Measurements from ENCODE around the gene CPEB4. TPM values are rescaled to one million over a fixed set of nuclear protein-coding genes. Genes with fewer than 3 reads are reported as not detected.

The CPEB4 gene
- total RNA-seq, 1 experiment from 2014 or later = 11.1 TPM

DNA sequence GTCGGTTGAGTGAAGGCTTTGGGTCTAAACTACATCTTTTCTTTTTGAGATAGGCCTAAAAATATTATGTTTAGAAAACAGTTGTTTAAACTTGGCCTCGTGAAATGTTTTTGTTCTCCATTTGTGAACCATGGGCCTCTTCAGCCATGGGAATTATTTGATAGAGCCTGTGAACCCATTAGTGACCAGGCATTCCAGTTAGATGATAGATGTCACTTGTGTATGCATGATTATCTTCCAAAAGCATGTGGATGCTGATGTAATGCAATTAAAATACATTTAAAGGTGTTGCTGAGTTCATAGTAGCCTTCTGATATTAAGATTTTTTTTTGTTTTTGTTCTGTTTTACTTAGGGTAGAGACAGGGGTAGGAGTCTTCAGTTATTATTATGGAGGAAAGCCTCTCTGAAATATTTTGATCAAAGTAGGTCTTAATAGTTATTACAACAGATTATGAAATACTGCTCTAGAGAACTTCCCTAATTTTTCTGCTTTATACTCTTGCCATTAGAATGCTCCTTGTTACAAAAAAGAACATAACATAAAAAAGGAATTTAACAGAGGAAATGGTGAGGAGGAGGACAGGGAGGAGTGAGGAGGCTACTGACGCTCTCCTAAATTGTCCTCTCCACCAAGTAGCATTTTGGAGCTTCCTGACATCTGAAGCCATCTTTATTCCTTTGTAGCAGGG is 32.9 kb downstream of the CPEB4 start:
- H3K4me2 ChIP-seq (ENCODE audit: low read length) = no peak overlapping the region
- BruUV-seq (replicated peaks) = no TSS peak
- no peak for ATAC-seq
- no peaks in the 10 kb centered on the region for H3K9me3 ChIP-seq (ENCODE audit: control insufficient read depth in 1 of 2, insufficient read depth in 1 of 2, low read depth in 1 of 2, low read length in 2 of 2)
- H3K4me3 ChIP-seq (replicated peaks in 1 of 2; ENCODE audit: low read depth in 1 of 2, low read length in 2 of 2) = no peak overlapping the region
- DNase-seq (ENCODE audit: low read depth, low spot score) = no peak
- no peak overlapping the region for H3K9ac ChIP-seq (ENCODE audit: low read length)
- RAD21 ChIA-PET (ENCODE audit: low non-redundant PET in 1 of 2, low total read pairs in 2 of 2, uncharacterized antibody in 2 of 2, unreplicated experiment in 2 of 2) = no interaction called here
- H3K4me1 ChIP-seq (ENCODE audit: control insufficient read depth in 1 of 2, insufficient read depth in 2 of 2, low read length in 2 of 2) = peaks cover 3 to 24% of the 10 kb centered on the region in 2 experiments; a peak in 3 of 4 replicates
- H3K27me3 ChIP-seq (ENCODE audit: insufficient read depth, low read length) = no peaks in the 10 kb centered on the region
- no peaks in the 10 kb centered on the region for H4K20me1 ChIP-seq (ENCODE audit: insufficient read depth)
- CTCF ChIA-PET = no interaction called here
- no peaks in the 10 kb centered on the region for H3K36me3 ChIP-seq (ENCODE audit: control insufficient read depth in 1 of 2, insufficient read depth in 2 of 2, low read length in 2 of 2)
- intact Hi-C loops (cut with micrococcal nuclease) = no loop called here
- H3K9me2 ChIP-seq (ENCODE audit: insufficient read depth) = no peaks in the 10 kb centered on the region
- TF ChIP-seq SRF (IDR thresholded peaks at IDR 0.05; ENCODE audit: low read depth) (no peak), SP1 (IDR thresholded peaks at IDR 0.05; ENCODE audit: low read depth) (no peak), CBX3 (IDR thresholded peaks at IDR 0.05; ENCODE audit: low read depth) (no peak), POLR2AphosphoS5 (IDR thresholded peaks at IDR 0.05; ENCODE audit: low read depth, low read length) (no peak), EZH2phosphoT487 (IDR thresholded peaks at IDR 0.05; ENCODE audit: borderline replicate concordance) (no peak), ZFX (IDR thresholded peaks at IDR 0.05) (no peak), SIN3A (IDR thresholded peaks at IDR 0.05; ENCODE audit: low read depth) (no peak), CEBPB (IDR thresholded peaks at IDR 0.05; ENCODE audit: low read depth) (no peak), FOSL1 (IDR thresholded peaks at IDR 0.05; ENCODE audit: low read depth) (no peak), ZNF274 (IDR thresholded peaks at IDR 0.05; ENCODE audit: low read depth, low read length) (no peak), TCF7L2 (IDR thresholded peaks at IDR 0.05; ENCODE audit: borderline replicate concordance, extremely low read depth, insufficient read depth, insufficient read length) (no peak), POLR2A (IDR thresholded peaks at IDR 0.05; ENCODE audit: borderline replicate concordance, extremely low read depth, insufficient read depth, insufficient read length) (no peak), EGR1 (IDR thresholded peaks at IDR 0.05; ENCODE audit: low read depth) (no peak), RAD21 (IDR thresholded peaks at IDR 0.05; ENCODE audit: low read depth) (no peak), YY1 (IDR thresholded peaks at IDR 0.05; ENCODE audit: extremely low read depth, insufficient replicate concordance, low read depth, low read length) (no peak), JUND (IDR thresholded peaks at IDR 0.05) (no peak)
- TF ChIP-seq, protein P1, sequence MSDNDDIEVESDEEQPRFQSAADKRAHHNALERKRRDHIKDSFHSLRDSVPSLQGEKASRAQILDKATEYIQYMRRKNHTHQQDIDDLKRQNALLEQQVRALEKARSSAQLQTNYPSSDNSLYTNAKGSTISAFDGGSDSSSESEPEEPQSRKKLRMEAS (IDR thresholded peaks at IDR 0.05) = no peak
- TF ChIP-seq, protein P2, sequence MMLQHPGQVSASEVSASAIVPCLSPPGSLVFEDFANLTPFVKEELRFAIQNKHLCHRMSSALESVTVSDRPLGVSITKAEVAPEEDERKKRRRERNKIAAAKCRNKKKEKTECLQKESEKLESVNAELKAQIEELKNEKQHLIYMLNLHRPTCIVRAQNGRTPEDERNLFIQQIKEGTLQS (IDR thresholded peaks at IDR 0.05) = no peak
- TF ChIP-seq, protein P3, sequence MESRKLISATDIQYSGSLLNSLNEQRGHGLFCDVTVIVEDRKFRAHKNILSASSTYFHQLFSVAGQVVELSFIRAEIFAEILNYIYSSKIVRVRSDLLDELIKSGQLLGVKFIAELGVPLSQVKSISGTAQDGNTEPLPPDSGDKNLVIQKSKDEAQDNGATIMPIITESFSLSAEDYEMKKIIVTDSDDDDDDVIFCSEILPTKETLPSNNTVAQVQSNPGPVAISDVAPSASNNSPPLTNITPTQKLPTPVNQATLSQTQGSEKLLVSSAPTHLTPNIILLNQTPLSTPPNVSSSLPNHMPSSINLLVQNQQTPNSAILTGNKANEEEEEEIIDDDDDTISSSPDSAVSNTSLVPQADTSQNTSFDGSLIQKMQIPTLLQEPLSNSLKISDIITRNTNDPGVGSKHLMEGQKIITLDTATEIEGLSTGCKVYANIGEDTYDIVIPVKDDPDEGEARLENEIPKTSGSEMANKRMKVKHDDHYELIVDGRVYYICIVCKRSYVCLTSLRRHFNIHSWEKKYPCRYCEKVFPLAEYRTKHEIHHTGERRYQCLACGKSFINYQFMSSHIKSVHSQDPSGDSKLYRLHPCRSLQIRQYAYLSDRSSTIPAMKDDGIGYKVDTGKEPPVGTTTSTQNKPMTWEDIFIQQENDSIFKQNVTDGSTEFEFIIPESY (IDR thresholded peaks at IDR 0.05; ENCODE audit: extremely low read depth, insufficient replicate concordance, low read length) = no peak
- TF ChIP-seq, protein P4, sequence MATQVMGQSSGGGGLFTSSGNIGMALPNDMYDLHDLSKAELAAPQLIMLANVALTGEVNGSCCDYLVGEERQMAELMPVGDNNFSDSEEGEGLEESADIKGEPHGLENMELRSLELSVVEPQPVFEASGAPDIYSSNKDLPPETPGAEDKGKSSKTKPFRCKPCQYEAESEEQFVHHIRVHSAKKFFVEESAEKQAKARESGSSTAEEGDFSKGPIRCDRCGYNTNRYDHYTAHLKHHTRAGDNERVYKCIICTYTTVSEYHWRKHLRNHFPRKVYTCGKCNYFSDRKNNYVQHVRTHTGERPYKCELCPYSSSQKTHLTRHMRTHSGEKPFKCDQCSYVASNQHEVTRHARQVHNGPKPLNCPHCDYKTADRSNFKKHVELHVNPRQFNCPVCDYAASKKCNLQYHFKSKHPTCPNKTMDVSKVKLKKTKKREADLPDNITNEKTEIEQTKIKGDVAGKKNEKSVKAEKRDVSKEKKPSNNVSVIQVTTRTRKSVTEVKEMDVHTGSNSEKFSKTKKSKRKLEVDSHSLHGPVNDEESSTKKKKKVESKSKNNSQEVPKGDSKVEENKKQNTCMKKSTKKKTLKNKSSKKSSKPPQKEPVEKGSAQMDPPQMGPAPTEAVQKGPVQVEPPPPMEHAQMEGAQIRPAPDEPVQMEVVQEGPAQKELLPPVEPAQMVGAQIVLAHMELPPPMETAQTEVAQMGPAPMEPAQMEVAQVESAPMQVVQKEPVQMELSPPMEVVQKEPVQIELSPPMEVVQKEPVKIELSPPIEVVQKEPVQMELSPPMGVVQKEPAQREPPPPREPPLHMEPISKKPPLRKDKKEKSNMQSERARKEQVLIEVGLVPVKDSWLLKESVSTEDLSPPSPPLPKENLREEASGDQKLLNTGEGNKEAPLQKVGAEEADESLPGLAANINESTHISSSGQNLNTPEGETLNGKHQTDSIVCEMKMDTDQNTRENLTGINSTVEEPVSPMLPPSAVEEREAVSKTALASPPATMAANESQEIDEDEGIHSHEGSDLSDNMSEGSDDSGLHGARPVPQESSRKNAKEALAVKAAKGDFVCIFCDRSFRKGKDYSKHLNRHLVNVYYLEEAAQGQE (IDR thresholded peaks at IDR 0.05; ENCODE audit: low read depth) = no peak
- no peak overlapping the region for H3K27ac ChIP-seq (ENCODE audit: low read depth, low read length)
- POLR2A ChIA-PET = no interaction called here
- no peak overlapping the region for H2AFZ ChIP-seq (ENCODE audit: low read depth, low read length, poor library complexity, severe bottlenecking)
- no peaks in the 10 kb centered on the region for H3K79me2 ChIP-seq (ENCODE audit: insufficient read depth, low read length)
